Dermis blood vessel endothelial cell (primary cell): ENCODE results near the gene MALL. TPM values are rescaled to one million over a fixed set of nuclear protein-coding genes. Genes with fewer than 3 reads are reported as not detected.
A peak's percentile ranks its signal among the peaks of the same experiment; 100 is the strongest.
"Not testable (repeated sequence)": the region's sequence is repeated elsewhere in the genome, so short reads cannot be mapped to it uniquely, and the experiment has no call there.

Experiments used
- DNase-seq: peaks from one replicate; pipeline ENCODE4 v3.0.0; 2010
- total RNA-seq: library from RNA; depleted of rRNA; stranded (reverse); fragments of >200 nt; gene quantifications from 2 replicates; pipeline ENCODE4 v1.2.3, GENCODE V29; 2014

MALL gene
- 39.3 and 52.5 TPM in 2 replicates for total RNA-seq

DNA sequence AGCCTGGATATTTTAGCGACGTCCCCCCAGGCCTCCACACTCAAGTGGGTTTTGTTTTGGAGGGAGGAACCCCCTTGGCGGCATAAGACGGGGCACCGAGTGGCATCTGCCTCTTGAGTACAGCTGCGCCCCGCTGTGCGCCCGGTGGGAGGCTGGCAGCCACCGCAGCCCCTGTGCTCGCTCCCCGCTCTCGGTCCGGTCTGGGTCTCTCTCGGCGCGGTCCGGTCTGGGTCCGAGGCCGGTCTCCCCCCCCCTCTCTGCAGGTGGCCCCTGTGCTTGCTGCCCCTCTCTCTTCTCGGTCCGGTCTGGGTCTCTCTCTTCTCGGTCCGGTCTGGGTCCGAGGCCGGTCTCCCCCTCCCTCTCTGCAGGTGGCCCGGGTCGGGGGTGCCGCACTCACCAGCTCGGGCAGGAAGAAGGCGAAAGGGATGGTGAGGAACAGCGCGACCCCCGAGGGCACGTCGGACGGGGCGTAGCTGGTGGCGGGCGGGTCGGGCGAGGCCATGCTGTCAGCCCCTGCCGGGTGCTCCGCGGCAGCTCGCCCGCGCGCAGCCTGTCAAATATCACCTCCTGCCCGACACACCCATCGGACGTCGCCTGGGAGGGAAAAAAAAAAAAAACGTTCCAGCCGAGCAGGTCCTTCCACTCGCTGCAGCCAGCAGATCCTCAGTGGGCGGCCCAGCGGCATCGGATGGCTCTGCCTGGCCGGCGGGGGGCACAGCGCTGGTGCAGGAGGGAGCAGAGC is at the start of gene MALL:
MALL (minus strand) TSS at position 532 of the 742 bp plus-strand sequence; CDS start at position 502, 30 bp downstream.
- DNase-seq: peak; percentile 51

DNA sequence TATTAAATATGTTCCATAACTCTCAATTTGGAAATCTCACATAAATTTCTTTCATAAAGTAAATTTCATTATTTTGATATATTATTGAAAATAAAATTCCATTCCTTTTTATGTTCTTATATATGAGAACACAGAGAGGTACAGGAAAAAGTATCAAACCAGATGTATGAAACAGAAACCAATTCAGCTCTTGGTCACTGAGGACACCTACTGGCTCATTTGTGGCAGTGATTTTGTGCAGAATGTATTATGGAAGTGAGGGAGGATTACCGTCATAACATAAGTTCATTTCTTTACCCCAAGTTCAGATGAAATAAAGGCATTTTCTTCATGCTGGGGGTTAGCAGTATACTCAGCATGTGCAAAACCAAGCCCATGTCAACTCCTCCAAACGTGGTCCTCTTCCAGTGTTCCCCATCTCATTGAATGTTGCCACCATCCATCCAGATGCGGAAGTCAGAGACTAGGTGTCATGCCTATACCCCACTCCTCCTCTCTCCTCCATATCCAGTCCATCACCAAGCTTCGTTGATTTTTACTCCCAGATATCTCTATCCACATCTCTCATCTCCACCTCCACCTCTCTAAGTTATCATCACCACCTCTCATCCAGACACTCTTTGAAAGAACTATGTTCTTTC is 41.7 kb upstream of the MALL start:
- peak; percentile 86 for DNase-seq

DNA sequence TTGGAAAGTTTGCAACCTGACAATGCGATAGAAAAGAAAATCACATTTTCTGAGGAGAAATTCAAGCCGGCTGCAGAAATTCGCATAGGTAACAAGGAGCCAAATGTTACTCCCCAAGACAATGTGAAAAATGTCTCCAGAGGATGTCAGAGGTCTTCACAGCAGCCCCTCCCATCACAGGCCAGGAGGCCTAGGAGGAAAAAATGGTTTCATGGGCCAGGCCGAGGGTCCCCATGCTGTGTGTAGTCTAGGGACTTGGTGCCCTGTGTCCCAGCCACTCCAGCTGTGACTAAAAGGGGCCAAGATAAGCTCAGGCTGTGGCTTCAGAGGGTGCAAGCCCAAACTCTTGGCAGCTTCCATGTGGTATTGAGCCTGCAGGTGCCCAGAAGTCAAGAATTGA is 39.2 kb upstream of the MALL start:
- DNase-seq: not testable (repeated sequence)

DNA sequence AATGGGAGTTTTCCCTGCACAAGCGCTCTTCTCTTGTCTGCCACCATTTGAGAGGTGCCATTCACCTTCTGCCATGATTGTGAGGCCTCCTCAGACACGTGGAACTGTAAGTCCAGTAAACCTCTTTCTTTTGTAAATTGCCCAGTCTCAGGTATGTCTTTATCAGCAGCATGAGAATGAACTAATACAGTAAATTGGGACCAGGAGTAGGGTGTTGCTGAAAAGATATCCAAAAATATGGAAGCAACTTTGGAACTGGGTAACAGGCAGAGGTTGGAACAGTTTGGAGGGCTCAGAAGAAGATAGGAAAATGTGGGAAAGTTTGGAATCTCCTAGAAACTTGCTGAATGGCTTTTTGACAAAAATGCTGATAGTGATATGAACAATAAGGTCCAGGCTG is 38.6 kb upstream of the MALL start:
- DNase-seq: not testable (repeated sequence)

DNA sequence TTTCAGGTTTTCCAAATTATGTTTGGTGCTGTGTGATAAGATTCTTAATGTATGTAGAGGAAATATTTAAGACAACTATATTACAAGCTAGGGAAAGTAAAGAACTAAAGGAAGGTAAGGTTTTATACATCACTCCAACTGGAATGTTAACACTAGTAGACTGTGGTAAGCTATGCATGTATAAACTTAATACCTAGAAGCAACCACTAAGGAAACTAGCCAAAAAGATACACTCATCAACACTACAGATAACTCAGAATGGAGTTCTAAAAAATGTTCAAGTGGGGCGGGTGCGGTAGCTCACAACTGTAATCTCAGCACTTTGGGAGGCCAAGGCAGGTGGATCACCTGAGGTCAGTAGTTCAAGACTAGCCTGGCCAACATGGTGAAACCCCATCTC is 37.8 kb upstream of the MALL start:
- no peak for DNase-seq

DNA sequence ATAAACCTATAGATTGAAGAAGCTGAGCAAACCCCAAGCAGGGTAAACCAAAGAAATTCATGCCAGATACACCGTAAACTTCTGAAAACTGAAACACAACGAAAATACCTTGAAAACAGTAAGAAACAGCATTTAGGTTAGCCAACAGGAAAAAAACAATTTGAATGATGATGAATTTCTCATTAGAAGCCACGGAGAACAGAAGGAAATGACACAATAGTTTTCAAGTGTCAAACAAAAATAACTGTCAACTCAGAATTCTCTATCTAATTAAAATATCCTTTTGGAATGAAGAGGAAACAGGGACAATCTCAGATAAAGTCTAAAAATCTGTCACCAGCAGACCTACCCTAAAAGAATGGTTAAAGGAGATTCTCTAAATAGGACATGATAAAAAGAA is 37.3 kb upstream of the MALL start:
- peak; percentile 45 for DNase-seq

DNA sequence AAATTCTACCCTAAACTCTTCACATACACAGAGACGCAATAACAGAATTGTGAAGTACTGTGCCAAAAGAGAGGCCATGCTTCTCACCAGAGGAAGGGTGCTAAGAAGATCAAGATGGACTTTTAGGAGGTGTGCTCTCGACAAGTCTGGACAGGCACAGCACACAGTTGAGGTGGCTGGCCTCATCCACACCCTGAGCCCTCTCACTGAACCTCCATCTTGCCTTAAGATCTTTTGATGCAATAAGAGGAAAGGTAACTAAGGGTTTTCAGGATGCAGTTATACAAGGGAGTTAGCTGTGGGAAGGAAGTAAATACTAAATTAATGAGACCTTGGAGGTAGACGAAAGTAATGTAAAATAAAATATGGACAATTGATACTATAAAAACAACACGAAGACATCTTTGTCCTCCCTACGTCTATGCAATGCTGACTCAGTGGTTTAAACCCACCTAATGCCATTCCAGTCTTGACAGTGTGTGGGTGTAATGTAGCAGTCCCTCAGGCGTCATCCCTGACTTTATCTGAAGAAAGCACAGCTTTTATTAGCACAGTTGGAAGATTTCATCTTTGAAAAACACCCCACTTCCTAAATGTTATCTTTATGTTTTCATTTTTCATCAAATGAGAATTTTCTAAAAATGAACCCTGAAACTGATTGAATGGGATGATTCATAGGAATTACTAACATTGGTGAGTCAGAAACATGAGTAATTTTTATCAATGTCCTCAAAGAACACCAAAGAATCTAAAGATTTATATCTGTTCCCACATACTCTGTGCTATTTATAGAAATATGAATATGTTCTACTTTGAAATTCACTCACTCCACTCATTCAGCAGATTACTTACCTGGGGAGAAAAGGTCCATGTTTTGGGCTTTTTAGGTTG is 34.0 kb upstream of the MALL start:
- peak; percentile 83 for DNase-seq

DNA sequence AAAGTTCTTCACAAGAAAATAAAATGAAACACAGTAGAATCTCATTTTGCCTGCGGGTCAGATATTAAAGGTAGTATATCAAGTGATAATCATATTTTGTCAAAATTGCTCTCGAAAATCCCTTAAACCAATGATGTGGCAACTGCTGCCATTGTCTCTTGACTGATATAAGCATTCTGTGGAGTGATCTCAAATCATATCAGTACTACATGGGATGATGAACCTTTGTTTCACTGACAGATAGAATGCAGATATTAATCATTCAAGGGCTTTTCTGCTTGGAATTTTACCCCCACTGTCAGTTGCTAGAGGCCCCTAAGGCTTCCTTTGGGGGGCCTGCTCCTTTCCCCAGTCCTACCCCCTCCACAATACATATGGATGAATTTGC is 31.3 kb upstream of the MALL start:
- DNase-seq: no peak

DNA sequence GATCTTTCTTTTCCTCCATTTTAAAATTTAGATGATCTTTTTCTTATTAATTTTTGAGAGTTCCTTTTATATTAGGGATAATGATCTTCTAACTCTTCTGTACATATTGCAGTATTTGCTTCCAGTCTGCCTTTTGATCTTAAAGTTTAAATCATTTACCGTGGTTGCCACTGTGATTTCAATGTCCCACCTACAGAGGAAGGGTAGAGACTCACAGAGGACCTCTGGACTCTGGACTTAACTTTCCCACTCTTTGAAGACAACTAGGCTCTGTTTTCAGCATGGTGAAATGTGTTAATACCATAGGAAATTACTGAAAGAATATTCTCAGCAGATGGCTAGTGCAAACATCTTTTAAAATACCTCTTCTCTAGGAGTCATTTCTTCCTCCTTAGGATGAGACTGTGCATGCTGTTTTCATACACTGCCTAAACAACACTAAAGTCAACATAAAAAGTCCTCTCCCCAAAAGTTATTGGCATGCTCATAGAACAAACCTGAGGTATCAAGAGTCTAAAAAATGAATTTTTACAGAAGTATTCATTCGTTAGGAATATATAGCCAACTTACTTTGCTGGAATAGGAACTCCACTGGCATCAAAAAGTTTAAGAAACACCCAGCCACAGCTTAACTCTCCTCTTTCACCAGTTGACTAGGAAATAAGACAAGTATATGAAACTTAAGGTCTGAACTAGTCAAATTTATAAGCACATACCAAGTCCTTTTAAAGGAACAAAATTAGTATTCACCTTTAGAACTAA is 30.7 kb upstream of the MALL start:
- DNase-seq: no peak

DNA sequence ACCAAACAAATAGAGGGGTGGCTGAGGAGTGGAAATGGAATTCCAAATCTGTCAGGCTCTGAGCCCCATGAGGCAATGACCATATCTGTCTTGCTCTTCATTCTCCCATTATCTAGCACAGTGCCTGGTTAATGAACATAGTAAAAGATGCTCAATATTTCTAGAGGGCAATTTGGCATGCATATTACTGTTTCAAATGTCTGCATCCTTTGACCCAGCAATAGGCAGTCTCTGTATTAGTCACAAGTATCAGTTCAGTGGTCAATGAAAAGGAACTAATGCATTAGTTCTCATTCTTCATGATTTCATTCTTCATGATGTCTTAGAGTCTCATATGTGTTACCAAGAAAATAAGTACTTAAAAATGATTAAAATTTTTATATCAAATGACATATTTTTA is 28.4 kb upstream of the MALL start:
- no peak for DNase-seq

DNA sequence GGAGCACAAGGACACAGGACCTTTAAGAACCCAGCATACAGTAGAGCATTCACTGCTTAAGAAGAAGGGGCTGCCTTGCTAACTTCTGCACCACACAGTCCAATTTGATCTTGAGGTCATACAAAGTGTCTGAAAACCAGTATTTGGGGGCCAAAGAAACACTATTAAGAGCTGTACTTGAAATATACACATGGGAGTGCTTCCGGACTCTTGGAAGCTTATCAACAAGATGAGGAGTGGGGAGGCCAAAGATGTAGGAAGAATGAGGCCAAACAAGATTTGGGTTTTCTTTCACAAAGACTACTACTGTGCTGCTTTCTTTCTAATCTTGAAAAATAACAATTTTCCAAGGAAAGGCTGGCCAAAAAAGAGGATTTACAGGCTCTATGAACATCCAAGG is 24.8 kb upstream of the MALL start:
- no peak for DNase-seq

DNA sequence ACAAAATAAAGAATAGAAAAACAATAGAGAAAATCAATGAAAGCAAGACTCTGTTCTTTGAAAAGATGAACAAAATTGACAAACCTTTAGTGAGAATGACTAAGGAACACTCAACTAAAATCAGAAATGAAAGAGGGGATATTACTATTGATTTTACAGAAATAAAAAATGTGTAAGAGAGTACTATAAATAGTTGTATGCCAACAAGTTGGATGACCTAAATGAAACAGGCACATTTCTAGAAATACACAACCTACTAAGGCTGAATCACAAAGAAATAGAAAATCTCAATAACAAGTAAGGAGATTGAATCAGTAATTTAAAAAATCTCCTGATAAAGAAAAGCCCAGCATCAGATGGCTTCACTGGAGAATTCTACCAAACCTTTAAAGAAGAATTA is 18.4 kb upstream of the MALL start:
- no peak for DNase-seq

DNA sequence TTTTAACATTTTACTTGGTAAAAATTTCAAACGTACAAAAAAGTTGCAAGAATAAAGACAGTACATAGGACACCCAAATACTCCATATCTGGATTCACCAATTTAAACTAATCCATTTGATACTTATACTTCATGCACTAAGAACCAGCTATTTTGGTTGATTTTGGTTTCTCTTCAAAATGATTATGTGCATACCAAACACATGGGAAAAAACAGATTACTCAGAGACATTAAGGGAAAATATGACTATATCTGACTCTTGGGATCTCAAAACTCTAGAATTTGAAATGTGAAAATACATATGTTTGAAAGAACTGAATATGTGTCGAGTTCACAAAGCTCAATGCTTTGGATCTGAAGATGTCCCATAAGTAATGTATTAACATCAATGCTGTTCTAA is 15.5 kb upstream of the MALL start:
- DNase-seq: no peak

DNA sequence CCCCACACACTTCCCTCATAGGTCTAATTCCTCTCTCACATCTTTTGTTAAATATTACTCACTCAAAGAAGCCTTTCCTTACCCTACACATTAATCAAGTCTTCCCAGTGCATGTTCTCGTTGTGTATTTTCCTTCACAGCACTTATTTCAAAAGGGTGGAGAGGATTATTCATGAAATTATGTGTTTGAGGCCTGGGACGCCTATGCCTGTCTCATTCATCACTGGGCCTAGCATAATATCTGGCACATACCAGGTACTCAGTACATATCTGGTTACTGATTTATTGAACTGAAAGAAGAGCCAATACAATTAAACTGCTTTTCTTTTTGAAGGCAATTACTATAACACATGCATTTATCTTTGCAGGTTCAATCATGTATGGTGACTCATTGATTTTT is 15.1 kb upstream of the MALL start:
- no peak for DNase-seq

DNA sequence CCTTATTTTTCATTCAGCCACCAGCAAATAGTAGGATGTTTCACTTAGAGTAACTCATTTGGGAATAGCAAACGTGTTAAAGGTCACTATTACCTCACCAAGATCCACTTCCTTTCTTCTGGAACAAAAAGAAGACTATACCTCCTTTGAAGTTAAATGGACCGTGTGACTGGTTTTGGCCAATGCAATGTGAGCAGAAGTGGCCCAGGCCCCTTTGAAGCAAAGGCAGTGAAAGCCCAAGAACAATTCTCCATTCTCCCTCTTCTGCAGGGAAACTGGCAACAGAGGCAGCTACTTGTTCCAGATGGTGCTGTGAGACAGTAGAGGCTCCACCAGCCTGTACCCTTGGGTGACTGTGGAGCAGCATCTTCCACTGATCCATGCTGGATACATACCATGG is 11.3 kb upstream of the MALL start:
- no peak for DNase-seq

DNA sequence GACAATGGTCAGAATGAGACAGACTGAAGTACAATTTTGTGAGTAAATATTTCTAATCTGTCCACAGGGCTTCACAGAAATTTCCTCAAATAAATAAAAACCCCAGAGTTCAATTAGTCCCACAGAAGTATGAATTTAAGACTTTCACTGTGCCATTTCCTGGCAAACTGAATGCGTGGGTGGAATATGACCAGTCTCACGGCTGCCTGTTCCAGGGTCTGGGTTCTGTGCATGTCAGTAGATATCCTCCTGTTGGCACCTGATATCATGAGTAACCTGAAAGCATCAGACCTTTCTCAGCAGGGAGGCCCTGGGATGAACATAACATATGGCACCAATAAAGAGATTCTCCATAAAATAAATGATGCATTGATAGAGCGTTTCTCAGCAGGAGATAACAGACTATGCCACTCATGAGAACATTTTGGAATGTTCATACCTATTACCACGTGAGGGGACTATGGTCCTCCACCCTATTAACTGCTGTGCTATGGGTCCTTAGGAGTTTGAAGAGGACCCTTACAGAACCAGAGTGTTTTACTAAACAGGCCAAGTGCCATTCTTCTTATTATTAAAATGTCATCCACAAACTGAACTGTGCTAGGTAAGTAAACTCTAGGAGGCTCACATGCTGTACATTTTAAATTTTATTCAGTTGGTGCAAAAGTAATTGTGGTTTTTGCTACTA is 10.6 kb upstream of the MALL start:
- DNase-seq: no peak

DNA sequence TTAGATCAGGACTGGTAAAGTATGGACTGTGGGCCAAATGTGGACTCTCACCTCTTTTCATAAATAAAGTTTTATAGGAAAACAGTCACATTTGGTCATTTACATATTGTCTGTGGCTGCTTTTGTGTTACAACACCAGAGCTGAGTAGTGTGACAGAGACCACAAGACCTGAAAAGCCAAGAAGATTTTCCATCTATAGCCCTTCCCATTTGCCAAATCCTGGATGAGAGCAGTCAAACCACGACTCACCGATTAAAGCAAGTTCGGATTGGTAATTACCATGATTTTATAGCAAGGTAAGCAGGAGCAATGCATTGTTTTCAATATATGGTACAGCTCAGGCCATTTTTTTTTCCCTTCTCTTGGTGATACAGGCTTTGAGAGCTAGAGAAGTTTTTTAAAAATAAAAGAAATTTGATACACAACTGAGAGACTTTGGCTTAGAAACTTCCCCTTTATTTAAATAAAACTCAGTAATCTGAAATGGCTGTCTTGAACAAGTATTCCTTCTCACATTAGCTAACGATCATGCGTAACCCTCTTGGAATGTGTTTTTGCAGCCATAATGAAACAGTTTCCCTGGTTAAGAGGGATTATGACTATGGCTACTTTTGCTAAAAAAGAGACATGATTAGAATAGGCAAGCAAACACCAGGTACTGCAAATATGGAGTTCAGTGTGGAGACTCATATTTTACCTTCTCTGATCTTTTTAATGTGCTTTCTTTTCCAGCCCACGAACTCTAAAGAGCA is 9.5 kb upstream of the MALL start:
- no peak for DNase-seq

DNA sequence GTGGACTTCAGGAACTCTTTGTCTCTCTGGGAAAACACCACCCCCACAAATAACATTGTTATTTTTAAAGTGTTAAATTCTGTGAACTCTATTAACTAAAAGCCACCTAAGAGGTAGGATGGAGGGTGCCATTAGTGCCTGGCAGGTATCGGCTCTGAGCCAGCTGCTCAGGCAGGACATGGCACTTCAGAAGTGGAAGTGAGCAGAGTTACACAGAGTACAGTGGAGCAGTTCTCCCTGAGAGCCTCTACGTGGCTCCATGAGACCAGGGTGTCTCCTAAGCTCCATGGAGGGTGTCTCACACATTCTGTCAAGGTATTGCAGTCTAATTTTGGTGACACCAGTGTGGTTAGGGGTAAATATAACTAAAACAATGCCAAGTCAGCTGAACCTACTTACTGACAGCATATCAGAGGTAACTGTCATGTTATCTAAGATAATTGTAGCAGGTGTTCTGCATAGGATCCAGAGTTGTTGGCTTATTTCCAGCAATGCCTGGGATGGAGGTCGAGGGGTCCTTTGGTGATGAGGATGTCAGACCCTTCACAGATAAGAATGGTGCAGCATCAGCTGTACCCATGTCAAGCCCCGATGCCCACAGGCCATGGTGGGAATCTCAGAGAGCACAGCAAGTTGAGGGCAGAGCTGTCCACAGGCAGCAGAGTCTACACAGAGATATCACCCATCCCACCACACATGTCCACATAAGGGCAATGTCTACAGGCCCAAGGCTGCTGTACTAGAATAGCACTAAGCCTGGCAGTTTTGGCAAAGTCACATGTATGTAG is 8.6 kb upstream of the MALL start:
- DNase-seq: no peak

DNA sequence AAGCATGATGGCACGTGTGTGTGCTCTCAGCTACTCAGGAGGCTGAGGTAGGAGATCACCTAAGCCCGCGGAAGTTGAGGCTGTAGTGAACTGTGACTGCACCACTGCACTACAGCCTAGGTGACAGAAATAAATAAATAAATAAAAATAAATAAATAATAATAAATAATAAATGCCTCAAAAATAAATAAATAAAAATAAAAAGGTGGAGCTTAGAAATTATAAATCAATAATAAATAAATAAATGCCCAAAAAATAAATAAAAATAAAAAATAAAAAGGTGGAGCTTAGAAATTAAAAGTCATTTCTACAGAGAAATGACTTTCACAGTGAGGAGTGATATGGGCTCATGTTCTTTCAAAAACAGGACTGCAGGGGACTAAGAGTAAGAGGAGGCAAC is 6.0 kb upstream of the MALL start:
- no peak for DNase-seq

DNA sequence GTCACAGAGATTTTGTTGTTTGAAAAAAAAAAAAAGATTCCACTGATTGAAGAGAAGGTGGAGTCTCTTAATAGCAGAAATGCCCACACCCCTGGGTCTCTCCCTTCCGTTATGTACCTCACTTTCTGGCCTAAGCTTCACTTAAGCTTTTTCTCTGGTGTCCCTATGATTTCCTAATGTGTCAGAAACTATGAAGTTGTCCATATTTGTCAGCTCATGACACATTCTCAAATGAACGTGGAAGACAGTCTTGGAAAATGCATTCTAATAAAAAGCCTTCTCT is 5.4 kb upstream of the MALL start:
- DNase-seq: no peak
